NB4 (cell line): Measurements from ENCODE around the gene CLEC16A.

Experiments used
- CTCF ChIP-seq: IDR thresholded peaks from one replicate; pipeline ENCODE4 v1.5.1; 2012; ENCODE audit warnings: low read depth, low read length
- MAX ChIP-seq: IDR thresholded peaks from 2 replicates; pipeline ENCODE4 v1.6.1; 2011; ENCODE audit warnings: low read depth, low read length
- POLR2A ChIP-seq: IDR thresholded peaks from 2 replicates; pipeline ENCODE4 v1.6.1; 2011; ENCODE audit warnings: mild to moderate bottlenecking; ENCODE audit not compliant: insufficient read length; ENCODE audit errors: extremely low read depth

GRCh38 chr16:11009027-11009755, 64.8 kb downstream of the CLEC16A start:
- TF ChIP-seq CTCF (no peak), MAX (no peak), POLR2A (no peak)
